Measurements from ENCODE around the gene WNT7B.

Gene WNT7B

GRCh38 chr22:46012881-46013281 is 35.9 kb upstream of the WNT7B start:
- no peak for DNase-seq (ENCODE audit: extremely low spot score)
- TF ChIP-seq CTCF (IDR thresholded peaks at IDR 0.05; ENCODE audit: control extremely low read depth, extremely low read depth, low read depth, missing control alignments), result no peak
- ChIA-PET CTCF (interaction anchor here (0.6 to 3.3 kb wide), 17 partner anchors 10 to 365 kb away, joined by 3 to 32 read pairs (median 4); no protein-coding TSS in a partner anchor), POLR2A (no interaction called here)

- CTCF ChIA-PET, result interaction anchor here (0.7 to 3.3 kb wide), 17 partner anchors 10 to 355 kb away, joined by 3 to 32 read pairs (median 4); no protein-coding TSS in a partner anchor
- POLR2A ChIA-PET, result no interaction called here
- no peak for DNase-seq (ENCODE audit: extremely low spot score)
- TF ChIP-seq CTCF (IDR thresholded peaks at IDR 0.05; ENCODE audit: control extremely low read depth, extremely low read depth, low read depth, missing control alignments), result no peak
Observed at GRCh38 chr22:46012182-46012880, 35.4 kb upstream of the WNT7B start.

- TF ChIP-seq CTCF (IDR thresholded peaks at IDR 0.05; ENCODE audit: control extremely low read depth, extremely low read depth, low read depth, missing control alignments), result no peak
- no peak for DNase-seq (ENCODE audit: extremely low spot score)
- ChIA-PET CTCF (interaction anchor here (0.9 to 3.3 kb wide), 11 partner anchors 9 to 110 kb away, joined by 3 to 32 read pairs (median 8); no protein-coding TSS in a partner anchor), POLR2A (no interaction called here)
Observed at GRCh38 chr22:46011627-46012181, 34.7 kb upstream of the WNT7B start.

- DNase-seq (ENCODE audit: extremely low spot score), result no peak
- no peak for TF ChIP-seq CTCF (IDR thresholded peaks at IDR 0.05; ENCODE audit: control extremely low read depth, extremely low read depth, low read depth, missing control alignments)
- CTCF ChIA-PET, result interaction anchor here (1.3 to 3.0 kb wide), 4 partner anchors 10 to 111 kb away, joined by 4 to 32 read pairs (median 9); no protein-coding TSS in a partner anchor
- POLR2A ChIA-PET, result no interaction called here
Observed at GRCh38 chr22:46010951-46011626, 34.1 kb upstream of the WNT7B start.

GRCh38 chr22:46010207-46010867 is 33.4 kb upstream of the WNT7B start:
- TF ChIP-seq CTCF (IDR thresholded peaks at IDR 0.05; ENCODE audit: control extremely low read depth, extremely low read depth, low read depth, missing control alignments), result no peak
- ChIA-PET CTCF (interaction anchor here (1.3 to 2.0 kb wide), 2 partner anchors 107 to 112 kb away, joined by 4 to 14 read pairs; no protein-coding TSS in a partner anchor), POLR2A (no interaction called here)
- DNase-seq (ENCODE audit: extremely low spot score), result no peak

GRCh38 chr22:46009730-46010129 is 32.8 kb upstream of the WNT7B start:
- DNase-seq (ENCODE audit: extremely low spot score), result no peak

More at GRCh38 chr22:46009730-46010129, 32.8 kb upstream of the WNT7B start:
- ChIA-PET CTCF (interaction anchor here (4.9 to 5.2 kb wide), 2 partner anchors 14 to 108 kb away, joined by 68 to 254 read pairs; no protein-coding TSS in a partner anchor), POLR2A (no interaction called here)
- TF ChIP-seq CTCF (IDR thresholded peaks at IDR 0.05; ENCODE audit: control extremely low read depth, extremely low read depth, low read depth, missing control alignments), result no peak
